Activated CD4-positive, alpha-beta T cell treated with anti-CD3 and anti-CD28 coated beads for 48 hours (primary cell): ENCODE data around the gene ZNF892.
"Not testable (repeated sequence)": the region's sequence is repeated elsewhere in the genome, so short reads cannot be mapped to it uniquely, and the experiment has no call there.

Experiments used
- DNase-seq: peaks from one replicate; pipeline ENCODE4 v3.0.0-alpha.2; 2020

Gene ZNF892

DNA sequence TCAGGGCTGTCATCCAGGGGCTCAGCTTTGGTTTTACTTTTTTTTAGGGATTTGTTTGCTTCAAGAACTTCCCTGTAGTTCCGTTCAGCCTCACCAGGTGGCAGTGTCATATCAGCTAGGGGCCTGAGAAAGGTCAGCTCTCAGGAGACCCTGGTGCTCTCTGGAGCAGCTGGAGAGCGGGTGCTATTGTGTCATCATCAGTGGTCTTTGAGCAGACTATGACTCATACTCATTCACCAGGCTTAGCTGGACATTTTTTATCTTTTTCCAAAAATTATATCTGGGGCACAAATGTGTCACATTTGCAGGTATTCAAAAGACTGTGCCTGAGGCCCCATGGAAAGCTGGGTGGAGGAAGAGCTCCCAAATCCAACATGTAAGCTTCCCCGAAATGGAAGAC, 24.4 kb downstream of the ZNF892 start:
- DNase-seq, result peak; percentile 64

DNA sequence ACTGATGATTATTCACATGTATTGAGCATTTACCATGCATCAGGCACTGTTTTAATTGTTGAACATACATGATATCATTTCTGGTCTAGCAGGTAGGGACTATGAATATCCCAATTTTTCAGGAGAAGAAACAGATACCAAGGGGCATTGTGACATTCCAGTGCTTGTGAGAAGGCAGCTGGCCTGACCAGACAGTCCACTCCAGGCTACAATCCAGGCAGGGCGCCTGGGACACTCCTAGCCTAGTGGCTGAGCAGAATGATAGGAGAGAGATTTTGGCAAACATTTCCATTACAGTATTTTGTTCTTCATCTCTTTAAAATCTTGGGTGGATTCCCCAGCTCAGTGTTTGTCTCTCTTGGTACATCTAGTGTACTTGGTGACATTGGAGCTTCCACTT, 24.9 kb downstream of the ZNF892 start:
- no peak for DNase-seq

DNA sequence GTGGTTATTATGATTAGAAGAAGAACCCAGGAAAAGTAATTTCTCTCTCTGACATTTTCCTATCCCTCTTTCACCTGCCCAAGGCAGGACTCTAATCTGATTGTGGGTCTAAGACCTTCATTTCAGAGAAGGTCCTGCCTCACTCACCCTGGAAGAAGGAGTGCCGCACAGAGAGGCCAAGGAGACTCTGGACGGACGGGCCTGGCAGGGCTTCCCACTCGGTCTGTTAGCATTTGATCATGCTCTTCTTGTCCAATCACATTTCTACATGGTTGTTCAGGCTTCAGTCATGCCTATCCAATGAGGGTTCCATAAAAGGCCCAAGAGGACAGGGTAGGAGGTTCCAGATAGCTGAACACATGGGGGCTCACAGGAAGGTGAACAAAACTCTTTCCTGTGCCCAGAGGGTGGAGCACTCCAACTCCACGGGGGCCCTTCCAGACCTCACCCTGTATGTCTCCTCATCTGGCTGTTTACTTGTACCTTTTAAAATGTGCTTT, 27.0 kb downstream of the ZNF892 start:
- no peak for DNase-seq

DNA sequence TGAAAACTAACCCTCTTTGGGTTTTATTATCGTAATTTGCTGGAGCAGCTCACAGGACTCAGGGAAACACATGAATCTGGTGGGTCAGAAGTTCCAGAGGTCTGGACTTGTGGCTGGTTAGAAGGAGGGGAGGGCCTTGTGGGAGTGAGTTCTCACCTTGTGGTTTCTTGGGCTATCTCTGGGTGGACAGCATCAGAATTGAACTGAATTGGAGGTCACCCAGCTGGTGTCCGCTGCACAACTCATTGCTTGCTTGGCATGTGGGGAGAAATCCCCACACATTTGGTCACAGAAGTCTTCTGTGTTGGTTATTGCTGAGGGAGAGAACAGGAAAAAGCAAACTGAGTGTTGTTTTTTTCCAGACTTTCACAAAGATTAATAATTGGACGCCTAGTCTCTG, 27.5 kb downstream of the ZNF892 start:
- DNase-seq, result no peak

DNA sequence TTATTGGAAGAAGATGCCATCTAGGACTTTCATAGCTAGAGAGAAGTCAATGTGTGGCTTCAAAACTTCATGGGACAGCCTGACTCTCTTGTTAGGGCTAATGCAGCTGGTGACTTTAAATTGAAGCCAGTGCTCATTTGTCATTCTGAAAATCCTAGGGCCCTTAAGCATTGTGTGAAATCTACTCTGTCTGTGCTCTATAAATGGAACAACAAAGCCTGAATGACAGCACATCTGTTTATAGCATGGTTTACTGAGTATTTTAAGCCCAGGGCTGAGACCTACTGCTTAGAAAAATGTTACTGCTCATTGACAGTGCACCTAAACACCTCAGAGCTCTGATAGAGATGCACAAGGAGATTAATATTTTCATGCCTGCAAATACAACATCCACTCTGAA, 30.8 kb downstream of the ZNF892 start:
- no peak for DNase-seq

DNA sequence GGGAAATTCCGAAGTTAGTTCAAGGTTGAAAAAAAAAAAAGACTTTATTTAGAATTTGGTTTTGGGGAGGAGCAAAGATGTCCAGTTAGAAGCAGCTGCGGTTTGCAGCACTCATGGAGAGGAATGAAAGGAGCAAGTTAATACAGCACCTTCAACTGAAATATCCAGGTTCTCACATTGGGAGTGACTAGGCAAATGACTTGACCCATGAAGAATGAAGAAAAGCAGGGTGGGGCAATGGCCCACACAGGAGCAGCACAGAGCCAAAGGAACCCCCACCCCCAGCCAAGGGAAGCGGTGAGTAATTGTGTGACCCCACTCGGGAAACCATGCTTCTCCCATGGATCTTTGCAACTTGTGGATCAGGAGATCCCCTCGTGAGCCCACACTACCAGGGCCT, 32.8 kb downstream of the ZNF892 start:
- DNase-seq, result no peak

DNA sequence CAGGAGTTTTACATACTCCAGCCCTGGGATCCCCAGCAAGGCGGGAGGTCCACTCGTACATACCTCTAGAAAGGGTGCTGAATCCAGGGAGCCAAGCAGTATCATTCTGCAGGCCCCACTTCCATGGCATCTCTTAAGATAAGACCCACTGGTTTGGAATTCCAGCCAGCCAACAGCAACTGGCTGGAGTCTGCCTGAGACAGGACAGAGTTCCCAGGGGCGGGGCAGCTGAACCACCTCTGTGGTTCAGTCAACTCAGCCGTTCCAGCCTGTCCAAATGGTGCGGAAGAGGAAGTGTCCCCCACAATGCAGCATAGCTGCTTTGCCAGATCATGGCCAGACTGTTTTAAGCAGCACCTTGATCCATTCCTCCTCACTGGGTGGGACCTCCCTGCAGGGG, 33.2 kb downstream of the ZNF892 start:
- DNase-seq, result no peak

DNA sequence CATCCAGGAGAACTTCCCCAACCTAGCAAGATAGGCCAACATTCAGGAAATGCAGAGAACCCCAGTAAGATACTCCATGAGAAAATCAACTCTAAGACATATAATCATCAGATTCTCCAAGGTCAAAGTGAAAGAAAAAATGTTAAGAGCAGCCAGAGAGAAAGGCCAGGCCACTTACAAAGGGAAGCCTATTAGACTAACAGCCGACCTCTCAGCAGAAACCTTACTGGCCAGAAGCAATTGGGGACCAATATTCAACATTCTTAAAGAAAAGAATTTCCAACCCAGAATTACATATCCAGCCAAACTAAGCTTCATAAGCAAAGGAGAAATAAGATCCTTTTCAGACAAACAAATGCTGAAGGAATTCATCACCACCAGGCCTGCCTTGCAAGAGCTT, 34.8 kb downstream of the ZNF892 start:
- not testable (repeated sequence) for DNase-seq
